ENCODE measurements around the gene RET.

DNA sequence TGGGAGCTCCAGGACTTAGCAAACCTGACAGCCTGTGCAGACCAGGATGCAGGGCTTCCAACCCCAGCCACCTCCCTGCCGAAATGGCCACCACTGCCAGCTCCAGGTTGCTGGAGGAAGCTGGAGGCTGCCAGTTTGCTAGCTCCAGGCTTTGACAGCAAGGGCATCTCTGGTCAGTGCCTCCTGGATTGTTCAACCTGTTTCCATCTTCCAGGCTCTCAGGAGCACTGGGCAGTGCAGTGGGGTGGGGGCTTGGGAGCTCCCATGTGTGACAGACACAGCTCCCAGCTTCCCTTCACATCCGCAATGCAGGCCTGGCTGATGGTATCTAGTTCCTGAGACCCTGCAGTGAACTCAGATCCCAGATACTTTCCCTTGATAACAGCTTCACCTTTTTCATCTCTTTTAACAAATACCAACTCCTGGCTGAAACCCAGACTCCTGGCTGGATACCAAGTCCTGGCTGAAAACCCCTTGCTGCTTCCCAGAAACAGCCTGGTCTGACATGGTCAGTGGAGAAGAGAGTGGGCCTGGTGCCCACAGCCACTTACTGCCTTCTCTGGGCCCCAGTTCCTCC is 20.8 kb upstream of the RET start:
- TF ChIP-seq, protein P1, sequence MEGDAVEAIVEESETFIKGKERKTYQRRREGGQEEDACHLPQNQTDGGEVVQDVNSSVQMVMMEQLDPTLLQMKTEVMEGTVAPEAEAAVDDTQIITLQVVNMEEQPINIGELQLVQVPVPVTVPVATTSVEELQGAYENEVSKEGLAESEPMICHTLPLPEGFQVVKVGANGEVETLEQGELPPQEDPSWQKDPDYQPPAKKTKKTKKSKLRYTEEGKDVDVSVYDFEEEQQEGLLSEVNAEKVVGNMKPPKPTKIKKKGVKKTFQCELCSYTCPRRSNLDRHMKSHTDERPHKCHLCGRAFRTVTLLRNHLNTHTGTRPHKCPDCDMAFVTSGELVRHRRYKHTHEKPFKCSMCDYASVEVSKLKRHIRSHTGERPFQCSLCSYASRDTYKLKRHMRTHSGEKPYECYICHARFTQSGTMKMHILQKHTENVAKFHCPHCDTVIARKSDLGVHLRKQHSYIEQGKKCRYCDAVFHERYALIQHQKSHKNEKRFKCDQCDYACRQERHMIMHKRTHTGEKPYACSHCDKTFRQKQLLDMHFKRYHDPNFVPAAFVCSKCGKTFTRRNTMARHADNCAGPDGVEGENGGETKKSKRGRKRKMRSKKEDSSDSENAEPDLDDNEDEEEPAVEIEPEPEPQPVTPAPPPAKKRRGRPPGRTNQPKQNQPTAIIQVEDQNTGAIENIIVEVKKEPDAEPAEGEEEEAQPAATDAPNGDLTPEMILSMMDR (IDR thresholded peaks at IDR 0.05), result no peak
- no peak for TF ChIP-seq POLR2AphosphoS5 (IDR thresholded peaks at IDR 0.05)
- TF ChIP-seq POLR2A (IDR thresholded peaks at IDR 0.05), result no peak
